Neural progenitor cell (in vitro differentiated cells): ENCODE data around the gene CRYBB1.
"Not testable (repeated sequence)": the region's sequence is repeated elsewhere in the genome, so short reads cannot be mapped to it uniquely, and the experiment has no call there.

Source experiments
- CTCF ChIP-seq: fragments of 200-600 bp; sonication (generic); IDR thresholded peaks from 2 replicates; pipeline ENCODE4 v1.5.1; 2017; ENCODE audit warnings: antibody characterized with exemption, mild to moderate bottlenecking
- EZH2 ChIP-seq: fragments of 200-600 bp; sonication (generic); IDR thresholded peaks from 2 replicates; pipeline ENCODE4 v1.6.1; 2017; ENCODE audit warnings: antibody characterized with exemption, mild to moderate bottlenecking, moderate library complexity
- EZH2phosphoT487 ChIP-seq: fragments of 200-600 bp; sonication (generic); IDR thresholded peaks from 2 replicates; pipeline ENCODE4 v1.6.1; 2017; ENCODE audit warnings: antibody characterized with exemption

- not testable (repeated sequence) for TF ChIP-seq CTCF, EZH2, EZH2phosphoT487
Observed at GRCh38 chr22:26613753-26614152, 4.1 kb downstream of the CRYBB1 start.
